OCI-LY3 (cell line): Measurements from ENCODE around the gene TLR6.
"Not testable (repeated sequence)": the region's sequence is repeated elsewhere in the genome, so short reads cannot be mapped to it uniquely, and the experiment has no call there.

Source experiments
- H2AFZ ChIP-seq: fragments of 200-600, 300-600 bp; shearing (Covaris generic); 2 replicates; pipeline ENCODE4 v1.6.0; 2014; ENCODE audit warnings: antibody characterized with exemption, low read depth, low read length
- H3K27ac ChIP-seq: fragments of 200-600, 300-600 bp; sonication (generic); 2 replicates; pipeline ENCODE4 v1.5.1; 2014; ENCODE audit warnings: mild to moderate bottlenecking, low read length, moderate library complexity, mixed read lengths
- H3K27me3 ChIP-seq: fragments of 200-600, 300-600 bp; sonication (generic); 2 replicates; pipeline ENCODE4 v1.6.1; 2014; ENCODE audit warnings: low read depth, low read length, mixed read lengths
- H3K36me3 ChIP-seq: fragments of 200-600, 300-600 bp; sonication (generic); replicated peaks from 2 replicates; pipeline ENCODE3; 2014; ENCODE audit warnings: low read depth, low read length, mixed read lengths
- H3K4me1 ChIP-seq: fragments of 300-600, 200-600 bp; sonication (generic); 2 replicates; pipeline ENCODE4 v1.6.1; 2014; ENCODE audit warnings: low read length, mixed read lengths
- H3K4me2 ChIP-seq: fragments of 200-600, 300-600 bp; sonication (generic); 2 replicates; pipeline ENCODE4 v1.6.1; 2014; ENCODE audit warnings: low read length, mixed read lengths
- H3K4me3 ChIP-seq: fragments of 300-600, 200-600 bp; sonication (generic); 2 replicates; pipeline ENCODE4 v1.5.1; 2014; ENCODE audit warnings: antibody characterized with exemption, mild to moderate bottlenecking, low read length, moderate library complexity
- H3K79me2 ChIP-seq: fragments of 300-600, 200-600 bp; shearing (Covaris generic); 2 replicates; pipeline ENCODE4 v1.6.1; 2014; ENCODE audit warnings: mild to moderate bottlenecking, low read length, mixed read lengths
- H3K9ac ChIP-seq: fragments of 300-600, 200-600 bp; shearing (Covaris generic); 2 replicates; pipeline ENCODE4 v1.6.0; 2014; ENCODE audit warnings: mild to moderate bottlenecking, low read length, moderate library complexity
- H3K9me3 ChIP-seq: fragments of 200-600, 300-600 bp; shearing (Covaris generic); 2 replicates; pipeline ENCODE4 v1.6.1; 2014; ENCODE audit warnings: low read length, mixed read lengths; ENCODE audit not compliant: insufficient read depth
- H4K20me1 ChIP-seq: fragments of 200-600, 300-600 bp; sonication (generic); 2 replicates; pipeline ENCODE4 v1.6.1; 2016; ENCODE audit warnings: low read length, mixed read lengths; ENCODE audit not compliant: insufficient read depth
- CTCF ChIP-seq: fragments of 200-600, 300-600 bp; sonication (generic); IDR thresholded peaks from 2 replicates; pipeline ENCODE4 v1.5.1; 2014; ENCODE audit warnings: antibody characterized with exemption, low read length, low read depth
- EZH2phosphoT487 ChIP-seq: fragments of 200-600 bp; shearing (Covaris generic); IDR thresholded peaks from 2 replicates; pipeline ENCODE4 v1.6.1; 2018; ENCODE audit warnings: antibody characterized with exemption, mixed run types, low read depth

The TLR6 gene

GRCh38 chr4:38782452-38783108 is 74.0 kb downstream of the TLR6 start, which contains the start of gene TLR10:
Gene TLR10 (minus strand): TSS chr4:38782990. CDS start chr4:38775590, 7,400 bp downstream.
- TF ChIP-seq CTCF = peak; percentile 54
- no peak for TF ChIP-seq EZH2phosphoT487
- Histone ChIP-seq H3K36me3 (peaks cover 40% of the 10 kb centered on the region), H3K4me2 (peak within 1 kb of the TSS; percentile 93), H4K20me1 (no peaks in the 10 kb centered on the region), H3K9me3 (peaks cover 24% of the 10 kb centered on the region), H3K27me3 (no peaks in the 10 kb centered on the region), H2AFZ (peak within 1 kb of the TSS; percentile 43), H3K4me1 (peaks cover 53% of the 10 kb centered on the region), H3K4me3 (peak within 1 kb of the TSS; percentile 79), H3K79me2 (peaks cover 48% of the 10 kb centered on the region), H3K9ac (peak within 1 kb of the TSS; percentile 92), H3K27ac (peak within 1 kb of the TSS; percentile 95)

- peaks cover 55% of the 10 kb centered on the region for H3K79me2 ChIP-seq
- H3K36me3 ChIP-seq = peaks cover 45% of the 10 kb centered on the region
- H3K9me3 ChIP-seq = peaks cover 28% of the 10 kb centered on the region
- no peaks in the 10 kb centered on the region for H3K27me3 ChIP-seq
- peak overlapping the region; percentile 93 for H3K4me2 ChIP-seq
- TF ChIP-seq EZH2phosphoT487 (no peak), CTCF (no peak)
- H4K20me1 ChIP-seq = no peaks in the 10 kb centered on the region
- H2AFZ ChIP-seq = peak overlapping the region; percentile 43
- H3K4me1 ChIP-seq = peaks cover 48% of the 10 kb centered on the region
- H3K27ac ChIP-seq = peak overlapping the region; percentile 95
- H3K9ac ChIP-seq = peak overlapping the region; percentile 92
- peak overlapping the region; percentile 79 for H3K4me3 ChIP-seq
Measured at GRCh38 chr4:38781854-38782261, 74.8 kb downstream of the TLR6 start.

- peak overlapping the region; percentile 93 for H3K4me2 ChIP-seq
- no peak for TF ChIP-seq EZH2phosphoT487
- no peak for TF ChIP-seq CTCF
- peaks cover 37% of the 10 kb centered on the region for H3K9me3 ChIP-seq
Measured at GRCh38 chr4:38780833-38781484, 75.7 kb downstream of the TLR6 start.

GRCh38 chr4:38779790-38780189 is 76.8 kb downstream of the TLR6 start:
- Histone ChIP-seq H3K27ac (no peak overlapping the region), H4K20me1 (no peaks in the 10 kb centered on the region), H3K36me3 (peaks cover 58% of the 10 kb centered on the region), H2AFZ (no peak overlapping the region), H3K79me2 (peaks cover 75% of the 10 kb centered on the region), H3K4me1 (peaks cover 27% of the 10 kb centered on the region), H3K27me3 (no peaks in the 10 kb centered on the region), H3K9ac (no peak overlapping the region), H3K4me2 (no peak overlapping the region), H3K4me3 (no peak overlapping the region), H3K9me3 (peaks cover 43% of the 10 kb centered on the region)
- TF ChIP-seq EZH2phosphoT487 = no peak
- TF ChIP-seq CTCF = no peak

More at GRCh38 chr4:38780833-38781484, 75.7 kb downstream of the TLR6 start:
- peak overlapping the region; percentile 95 for H3K27ac ChIP-seq
- peak overlapping the region; percentile 92 for H3K9ac ChIP-seq
- no peaks in the 10 kb centered on the region for H3K27me3 ChIP-seq
- H4K20me1 ChIP-seq = no peaks in the 10 kb centered on the region
- H3K4me1 ChIP-seq = peaks cover 39% of the 10 kb centered on the region
- peak overlapping the region; percentile 79 for H3K4me3 ChIP-seq
- peaks cover 64% of the 10 kb centered on the region for H3K79me2 ChIP-seq
- H2AFZ ChIP-seq = no peak overlapping the region
- H3K36me3 ChIP-seq = peaks cover 54% of the 10 kb centered on the region

DNA sequence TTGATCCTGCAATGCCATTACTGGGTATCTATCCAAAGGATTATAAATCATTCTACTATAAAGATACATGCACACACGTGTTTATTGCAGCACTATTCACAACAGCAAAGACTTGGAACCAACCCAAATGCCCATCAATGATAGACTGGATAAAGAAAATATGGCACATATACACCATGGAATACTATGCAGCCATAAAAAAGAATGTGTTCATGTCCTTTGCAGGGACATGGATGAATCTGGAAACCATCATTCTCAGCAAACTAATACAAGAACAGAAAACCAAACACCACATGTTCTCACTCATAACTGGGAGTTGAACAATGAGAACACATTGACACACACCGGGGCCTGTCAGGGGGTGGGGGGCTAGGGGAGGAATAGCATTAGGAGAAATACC is 78.7 kb downstream of the TLR6 start:
- H3K27ac ChIP-seq, H3K4me2 ChIP-seq, H3K27me3 ChIP-seq, H4K20me1 ChIP-seq, H3K9ac ChIP-seq, H3K4me3 ChIP-seq, H2AFZ ChIP-seq: not testable (repeated sequence)
- Histone ChIP-seq H3K4me1 (peaks cover 24% of the 10 kb centered on the region), H3K36me3 (peaks cover 73% of the 10 kb centered on the region), H3K9me3 (peaks cover 61% of the 10 kb centered on the region), H3K79me2 (peaks cover 94% of the 10 kb centered on the region)
